GM19043 (cell line): ENCODE results near the gene PGAM4.
"Not testable (repeated sequence)": the region's sequence is repeated elsewhere in the genome, so short reads cannot be mapped to it uniquely, and the experiment has no call there.

ENCODE experiments used
- ATAC-seq: cut with Tn5 transposase; IDR thresholded peaks from one replicate; pipeline ENCODE4 v1.9.1; 2021; ENCODE audit warnings: low read depth; ENCODE audit not compliant: unreplicated experiment

PGAM4 gene

GRCh38 chrX:77969538-77969937 is at the start of gene PGAM4:
TSS of gene PGAM4 (minus strand) at chrX:77969638. CDS start at chrX:77969638, 0 bp downstream.
- no peak for ATAC-seq

- no peak for ATAC-seq
Measured at GRCh38 chrX:78011846-78012245, 42.4 kb upstream of the PGAM4 start.

- ATAC-seq, result no peak
Measured at GRCh38 chrX:77979870-77980269, 10.4 kb upstream of the PGAM4 start.

GRCh38 chrX:77977518-77977917 is 8.1 kb upstream of the PGAM4 start:
- ATAC-seq, result no peak

GRCh38 chrX:77977095-77977494 is 7.7 kb upstream of the PGAM4 start:
- no peak for ATAC-seq

- ATAC-seq, result no peak
Measured at GRCh38 chrX:77975755-77976154, 6.3 kb upstream of the PGAM4 start.

- ATAC-seq, result no peak
Measured at GRCh38 chrX:77967631-77968030, 1.8 kb downstream of the PGAM4 start.

- no peak for ATAC-seq
Measured at GRCh38 chrX:77966361-77966760, 3.1 kb downstream of the PGAM4 start.

- no peak for ATAC-seq
Measured at GRCh38 chrX:77962068-77962902, 7.2 kb downstream of the PGAM4 start.

GRCh38 chrX:77961063-77961462 is 8.4 kb downstream of the PGAM4 start:
- no peak for ATAC-seq

- ATAC-seq, result no peak
Measured at GRCh38 chrX:77960567-77960966, 8.9 kb downstream of the PGAM4 start.

GRCh38 chrX:77953708-77954107 is 15.7 kb downstream of the PGAM4 start:
- no peak for ATAC-seq

- ATAC-seq, result no peak
Measured at GRCh38 chrX:77953302-77953701, 16.1 kb downstream of the PGAM4 start.

GRCh38 chrX:77952173-77952572 is 17.3 kb downstream of the PGAM4 start:
- no peak for ATAC-seq

- ATAC-seq, result no peak
Measured at GRCh38 chrX:77949840-77950239, 19.6 kb downstream of the PGAM4 start.

GRCh38 chrX:77946571-77946970 is 22.9 kb downstream of the PGAM4 start:
- ATAC-seq, result no peak

GRCh38 chrX:77945910-77946545 is 23.4 kb downstream of the PGAM4 start:
- no peak for ATAC-seq

GRCh38 chrX:77945031-77945430 is 24.4 kb downstream of the PGAM4 start:
- not testable (repeated sequence) for ATAC-seq

- ATAC-seq, result no peak
Measured at GRCh38 chrX:77938083-77938680, 31.3 kb downstream of the PGAM4 start.

GRCh38 chrX:77937291-77937690 is 32.1 kb downstream of the PGAM4 start:
- no peak for ATAC-seq

- no peak for ATAC-seq
Measured at GRCh38 chrX:77936299-77936698, 33.1 kb downstream of the PGAM4 start.

- no peak for ATAC-seq
Measured at GRCh38 chrX:77935886-77936285, 33.6 kb downstream of the PGAM4 start.
